ENCODE results near the gene RPS6KL1. TPM values are rescaled to one million over a fixed set of nuclear protein-coding genes. Genes with fewer than 3 reads are reported as not detected.

RPS6KL1 gene
- total and polyA plus RNA-seq, 2 experiments from 2014 or later, result 5.6 to 6.5 TPM

DNA sequence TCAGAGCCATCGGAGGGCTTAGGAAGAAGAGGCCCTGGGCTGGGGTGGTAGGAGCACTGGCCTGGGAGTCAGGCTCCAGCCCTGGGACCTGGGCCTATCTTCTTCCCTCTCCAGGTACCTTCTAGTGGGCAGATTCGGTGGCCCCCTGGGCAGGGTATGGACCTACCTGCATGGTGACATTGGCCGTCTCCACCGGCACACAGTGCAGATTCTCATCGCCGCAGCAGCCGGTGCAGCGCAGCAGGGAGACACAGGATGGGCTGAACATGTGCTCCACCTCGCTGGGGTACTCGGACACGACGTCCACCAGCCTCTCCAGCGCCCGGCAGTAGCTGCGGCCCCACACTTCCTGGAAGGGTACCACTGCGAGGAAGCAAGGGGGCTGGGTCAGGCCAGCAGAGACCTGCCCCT is 26.1 kb upstream of the RPS6KL1 start:
- no peak overlapping the region for H3K27ac Mint-ChIP-seq
- no peak for DNase-seq (ENCODE audit: low spot score)

DNA sequence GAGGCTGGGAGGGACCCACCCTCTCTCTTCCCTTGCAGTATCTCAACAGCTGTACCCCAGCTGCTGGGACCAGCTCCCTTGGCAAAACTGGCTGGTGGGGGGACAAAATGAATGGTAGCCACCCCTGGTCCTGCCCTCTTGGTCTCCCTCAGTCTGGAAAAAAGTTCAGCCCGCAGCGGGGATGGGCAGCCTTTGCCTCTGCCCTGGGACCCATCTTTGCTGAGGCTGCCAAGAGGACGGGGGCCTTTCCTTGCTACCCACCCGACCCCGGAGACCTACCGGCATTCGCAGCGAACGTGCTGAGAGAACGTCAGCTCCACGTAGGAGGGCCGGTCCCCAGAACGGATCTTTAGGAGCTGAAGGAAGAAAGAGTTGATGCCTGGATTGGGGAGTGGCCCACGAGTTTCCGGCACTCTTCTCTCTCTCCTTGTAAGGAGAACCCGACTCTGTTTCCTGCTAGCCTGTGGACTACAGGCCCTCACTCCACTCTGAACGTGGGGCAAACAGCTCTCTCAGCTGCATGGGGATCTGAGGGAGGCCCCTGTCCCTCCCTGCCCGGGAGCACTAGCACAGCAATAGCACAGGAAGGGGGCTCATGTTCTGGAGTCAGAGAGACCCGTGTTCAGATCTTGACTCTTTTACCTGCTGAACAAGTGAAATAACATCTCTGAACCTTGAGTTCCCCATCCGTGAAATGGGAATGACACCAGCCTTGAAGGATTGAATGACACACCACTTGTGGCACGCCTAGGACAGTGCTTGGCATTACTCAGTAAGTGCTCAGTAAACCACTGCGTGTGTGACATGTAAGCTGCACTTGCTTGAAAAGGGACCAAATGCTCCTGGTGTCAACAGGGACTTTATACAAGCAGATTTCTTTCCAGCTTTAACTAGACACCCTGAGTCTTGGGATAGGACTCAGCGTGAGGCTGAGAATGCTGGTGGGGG is 25.4 kb upstream of the RPS6KL1 start:
- Histone ChIP-seq H3K27ac (ENCODE audit: low read depth) (no peak overlapping the region), H3K27me3 (ENCODE audit: insufficient read depth) (no peaks in the 10 kb centered on the region), H4K20me1 (replicated peaks; ENCODE audit: insufficient read depth) (no peaks in the 10 kb centered on the region), H3F3A (replicated peaks; ENCODE audit: low read depth) (0 out of 2 replicates have a peak, but pooled peaks cover 5% of the 10 kb centered on the region), H2AFZ (no peak overlapping the region), H3K4me3 (no peak overlapping the region), H3K9me2 (ENCODE audit: insufficient read depth) (no peaks in the 10 kb centered on the region), H3K79me2 (replicated peaks; ENCODE audit: insufficient read depth) (no peaks in the 10 kb centered on the region), H3K4me1 (ENCODE audit: insufficient read depth) (peaks cover 4% of the 10 kb centered on the region; the same call in 1 of the 2 replicates), H3K36me3 (ENCODE audit: insufficient read depth) (no peaks in the 10 kb centered on the region), H3K4me2 (no peak overlapping the region)
- Mint-ChIP-seq H3K9me3 (no peaks in the 10 kb centered on the region; the same call in 2 of the 3 replicates), H3K36me3 (ENCODE audit: low read depth) (no peaks in the 10 kb centered on the region; the same call in 2 of the 3 replicates), H3K4me3 (no peak overlapping the region), H3K27me3 (ENCODE audit: insufficient read depth, low read depth, poor library complexity) (peaks cover 15% of the 10 kb centered on the region), H3K27ac (no peak overlapping the region), H3K4me1 (peaks cover 11% of the 10 kb centered on the region; the same call in 2 of the 3 replicates)
- DNase-seq (ENCODE audit: low spot score), result no peak
- ATAC-seq, result no peak
- no peak for TF ChIP-seq JUNB (IDR thresholded peaks at IDR 0.05; ENCODE audit: unreplicated experiment)
- TF ChIP-seq, protein P1, sequence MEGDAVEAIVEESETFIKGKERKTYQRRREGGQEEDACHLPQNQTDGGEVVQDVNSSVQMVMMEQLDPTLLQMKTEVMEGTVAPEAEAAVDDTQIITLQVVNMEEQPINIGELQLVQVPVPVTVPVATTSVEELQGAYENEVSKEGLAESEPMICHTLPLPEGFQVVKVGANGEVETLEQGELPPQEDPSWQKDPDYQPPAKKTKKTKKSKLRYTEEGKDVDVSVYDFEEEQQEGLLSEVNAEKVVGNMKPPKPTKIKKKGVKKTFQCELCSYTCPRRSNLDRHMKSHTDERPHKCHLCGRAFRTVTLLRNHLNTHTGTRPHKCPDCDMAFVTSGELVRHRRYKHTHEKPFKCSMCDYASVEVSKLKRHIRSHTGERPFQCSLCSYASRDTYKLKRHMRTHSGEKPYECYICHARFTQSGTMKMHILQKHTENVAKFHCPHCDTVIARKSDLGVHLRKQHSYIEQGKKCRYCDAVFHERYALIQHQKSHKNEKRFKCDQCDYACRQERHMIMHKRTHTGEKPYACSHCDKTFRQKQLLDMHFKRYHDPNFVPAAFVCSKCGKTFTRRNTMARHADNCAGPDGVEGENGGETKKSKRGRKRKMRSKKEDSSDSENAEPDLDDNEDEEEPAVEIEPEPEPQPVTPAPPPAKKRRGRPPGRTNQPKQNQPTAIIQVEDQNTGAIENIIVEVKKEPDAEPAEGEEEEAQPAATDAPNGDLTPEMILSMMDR (conservative IDR thresholded peaks at IDR 0.05; ENCODE audit: low read depth in 2 of 2), result no peak
- TF ChIP-seq, protein P2, sequence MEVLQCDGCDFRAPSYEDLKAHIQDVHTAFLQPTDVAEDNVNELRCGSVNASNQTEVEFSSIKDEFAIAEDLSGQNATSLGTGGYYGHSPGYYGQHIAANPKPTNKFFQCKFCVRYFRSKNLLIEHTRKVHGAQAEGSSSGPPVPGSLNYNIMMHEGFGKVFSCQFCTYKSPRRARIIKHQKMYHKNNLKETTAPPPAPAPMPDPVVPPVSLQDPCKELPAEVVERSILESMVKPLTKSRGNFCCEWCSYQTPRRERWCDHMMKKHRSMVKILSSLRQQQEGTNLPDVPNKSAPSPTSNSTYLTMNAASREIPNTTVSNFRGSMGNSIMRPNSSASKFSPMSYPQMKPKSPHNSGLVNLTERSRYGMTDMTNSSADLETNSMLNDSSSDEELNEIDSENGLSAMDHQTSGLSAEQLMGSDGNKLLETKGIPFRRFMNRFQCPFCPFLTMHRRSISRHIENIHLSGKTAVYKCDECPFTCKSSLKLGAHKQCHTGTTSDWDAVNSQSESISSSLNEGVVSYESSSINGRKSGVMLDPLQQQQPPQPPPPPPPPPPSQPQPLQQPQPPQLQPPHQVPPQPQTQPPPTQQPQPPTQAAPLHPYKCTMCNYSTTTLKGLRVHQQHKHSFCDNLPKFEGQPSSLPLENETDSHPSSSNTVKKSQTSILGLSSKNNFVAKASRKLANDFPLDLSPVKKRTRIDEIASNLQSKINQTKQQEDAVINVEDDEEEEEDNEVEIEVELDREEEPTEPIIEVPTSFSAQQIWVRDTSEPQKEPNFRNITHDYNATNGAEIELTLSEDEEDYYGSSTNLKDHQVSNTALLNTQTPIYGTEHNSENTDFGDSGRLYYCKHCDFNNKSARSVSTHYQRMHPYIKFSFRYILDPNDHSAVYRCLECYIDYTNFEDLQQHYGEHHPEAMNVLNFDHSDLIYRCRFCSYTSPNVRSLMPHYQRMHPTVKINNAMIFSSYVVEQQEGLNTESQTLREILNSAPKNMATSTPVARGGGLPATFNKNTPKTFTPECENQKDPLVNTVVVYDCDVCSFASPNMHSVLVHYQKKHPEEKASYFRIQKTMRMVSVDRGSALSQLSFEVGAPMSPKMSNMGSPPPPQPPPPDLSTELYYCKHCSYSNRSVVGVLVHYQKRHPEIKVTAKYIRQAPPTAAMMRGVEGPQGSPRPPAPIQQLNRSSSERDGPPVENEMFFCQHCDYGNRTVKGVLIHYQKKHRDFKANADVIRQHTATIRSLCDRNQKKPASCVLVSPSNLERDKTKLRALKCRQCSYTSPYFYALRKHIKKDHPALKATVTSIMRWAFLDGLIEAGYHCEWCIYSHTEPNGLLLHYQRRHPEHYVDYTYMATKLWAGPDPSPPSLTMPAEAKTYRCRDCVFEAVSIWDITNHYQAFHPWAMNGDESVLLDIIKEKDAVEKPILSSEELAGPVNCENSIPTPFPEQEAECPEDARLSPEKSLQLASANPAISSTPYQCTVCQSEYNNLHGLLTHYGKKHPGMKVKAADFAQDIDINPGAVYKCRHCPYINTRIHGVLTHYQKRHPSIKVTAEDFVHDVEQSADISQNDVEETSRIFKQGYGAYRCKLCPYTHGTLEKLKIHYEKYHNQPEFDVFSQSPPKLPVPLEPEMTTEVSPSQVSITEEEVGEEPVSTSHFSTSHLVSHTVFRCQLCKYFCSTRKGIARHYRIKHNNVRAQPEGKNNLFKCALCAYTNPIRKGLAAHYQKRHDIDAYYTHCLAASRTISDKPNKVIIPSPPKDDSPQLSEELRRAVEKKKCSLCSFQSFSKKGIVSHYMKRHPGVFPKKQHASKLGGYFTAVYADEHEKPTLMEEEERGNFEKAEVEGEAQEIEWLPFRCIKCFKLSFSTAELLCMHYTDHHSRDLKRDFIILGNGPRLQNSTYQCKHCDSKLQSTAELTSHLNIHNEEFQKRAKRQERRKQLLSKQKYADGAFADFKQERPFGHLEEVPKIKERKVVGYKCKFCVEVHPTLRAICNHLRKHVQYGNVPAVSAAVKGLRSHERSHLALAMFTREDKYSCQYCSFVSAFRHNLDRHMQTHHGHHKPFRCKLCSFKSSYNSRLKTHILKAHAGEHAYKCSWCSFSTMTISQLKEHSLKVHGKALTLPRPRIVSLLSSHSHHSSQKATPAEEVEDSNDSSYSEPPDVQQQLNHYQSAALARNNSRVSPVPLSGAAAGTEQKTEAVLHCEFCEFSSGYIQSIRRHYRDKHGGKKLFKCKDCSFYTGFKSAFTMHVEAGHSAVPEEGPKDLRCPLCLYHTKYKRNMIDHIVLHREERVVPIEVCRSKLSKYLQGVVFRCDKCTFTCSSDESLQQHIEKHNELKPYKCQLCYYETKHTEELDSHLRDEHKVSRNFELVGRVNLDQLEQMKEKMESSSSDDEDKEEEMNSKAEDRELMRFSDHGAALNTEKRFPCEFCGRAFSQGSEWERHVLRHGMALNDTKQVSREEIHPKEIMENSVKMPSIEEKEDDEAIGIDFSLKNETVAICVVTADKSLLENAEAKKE (CRISPR knock-in tag; IDR thresholded peaks at IDR 0.05), result no peak
- TF ChIP-seq ZNF331 (CRISPR knock-in tag; IDR thresholded peaks at IDR 0.05; ENCODE audit: low read depth), result no peak
- TF ChIP-seq, protein P3, sequence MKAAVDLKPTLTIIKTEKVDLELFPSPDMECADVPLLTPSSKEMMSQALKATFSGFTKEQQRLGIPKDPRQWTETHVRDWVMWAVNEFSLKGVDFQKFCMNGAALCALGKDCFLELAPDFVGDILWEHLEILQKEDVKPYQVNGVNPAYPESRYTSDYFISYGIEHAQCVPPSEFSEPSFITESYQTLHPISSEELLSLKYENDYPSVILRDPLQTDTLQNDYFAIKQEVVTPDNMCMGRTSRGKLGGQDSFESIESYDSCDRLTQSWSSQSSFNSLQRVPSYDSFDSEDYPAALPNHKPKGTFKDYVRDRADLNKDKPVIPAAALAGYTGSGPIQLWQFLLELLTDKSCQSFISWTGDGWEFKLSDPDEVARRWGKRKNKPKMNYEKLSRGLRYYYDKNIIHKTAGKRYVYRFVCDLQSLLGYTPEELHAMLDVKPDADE (IDR thresholded peaks at IDR 0.05), result no peak
- no peak for TF ChIP-seq STAT1 (IDR thresholded peaks at IDR 0.05; ENCODE audit: unreplicated experiment)
- TF ChIP-seq NANOG (IDR thresholded peaks at IDR 0.05; ENCODE audit: borderline replicate concordance), result no peak

More for the DNA sequence above, 26.1 kb upstream of the RPS6KL1 start:
- 0 out of 2 replicates have a peak, but pooled peaks cover 5% of the 10 kb centered on the region for H3F3A ChIP-seq (replicated peaks; ENCODE audit: low read depth)
- ATAC-seq, result no peak
- no peak overlapping the region for H2AFZ ChIP-seq
- no peak overlapping the region for H3K4me3 Mint-ChIP-seq
- H3K36me3 Mint-ChIP-seq (ENCODE audit: low read depth), result no peaks in the 10 kb centered on the region; the same call in 2 of the 3 replicates
- H3K27ac ChIP-seq (ENCODE audit: low read depth), result no peak overlapping the region
- H3K9me3 Mint-ChIP-seq, result no peaks in the 10 kb centered on the region; the same call in 2 of the 3 replicates
- H3K36me3 ChIP-seq (ENCODE audit: insufficient read depth), result no peaks in the 10 kb centered on the region
- H3K4me2 ChIP-seq, result no peak overlapping the region
- H3K79me2 ChIP-seq (replicated peaks; ENCODE audit: insufficient read depth), result no peaks in the 10 kb centered on the region
- peaks cover 15% of the 10 kb centered on the region for H3K27me3 Mint-ChIP-seq (ENCODE audit: insufficient read depth, low read depth, poor library complexity)
- TF ChIP-seq EZH2phosphoT487 (IDR thresholded peaks at IDR 0.05; ENCODE audit: unreplicated experiment) (no peak), EZH2 (IDR thresholded peaks at IDR 0.05; ENCODE audit: low read depth, unreplicated experiment) (no peak)
- H3K4me1 ChIP-seq (ENCODE audit: insufficient read depth), result peaks cover 7% of the 10 kb centered on the region
- H4K20me1 ChIP-seq (replicated peaks; ENCODE audit: insufficient read depth), result no peaks in the 10 kb centered on the region
- H3K4me1 Mint-ChIP-seq, result peaks cover 13% of the 10 kb centered on the region; the same call in 2 of the 3 replicates
- H3K9me2 ChIP-seq (ENCODE audit: insufficient read depth), result no peaks in the 10 kb centered on the region
- no peaks in the 10 kb centered on the region for H3K27me3 ChIP-seq (ENCODE audit: insufficient read depth)
- no peak overlapping the region for H3K4me3 ChIP-seq
